Adrenal gland (tissue), 12 donors: ENCODE results near the gene USP49. TPM values are rescaled to one million over a fixed set of nuclear protein-coding genes. Genes with fewer than 3 reads are reported as not detected.

Experiments
- DNase-seq, 7 donors: peaks; one replicate each; pipeline ENCODE4 v3.0.0-alpha.2; 2019 to 2020
- H3K27ac ChIP-seq, 5 donors: fragments of 200-600 bp; sonication (generic) in 4 of 5; 1 replicate in 3 of 5; 2 replicates in 2 of 5; pipeline versions ENCODE4 v1.5.1 to v1.8.0; 2016 to 2020; ENCODE audit warnings: mild to moderate bottlenecking in 1 of 5
- H3K27me3 ChIP-seq: fragments of 200-600 bp; 2 replicates; pipeline ENCODE4 v1.8.0; 2021
- H3K36me3 ChIP-seq, 2 donors: fragments of 200-600 bp; replicated peaks in 1 of 2; 1 replicate in 1 of 2; 2 replicates in 1 of 2; pipeline versions ENCODE4 v1.5.1 to v1.8.0; 2018 to 2022
- H3K4me1 ChIP-seq, 2 donors: fragments of 200-600 bp; replicated peaks in 1 of 2; 1 replicate in 1 of 2; 2 replicates in 1 of 2; pipeline versions ENCODE4 v1.5.1 to v1.8.0; 2018 to 2021
- H3K4me3 ChIP-seq, 4 donors: fragments of 200-600 bp; sonication (generic) in 3 of 4; one replicate each; pipeline ENCODE4 v1.5.1; 2016 to 2018
- H3K9me3 ChIP-seq, 3 donors: fragments of 200-600 bp; sonication (generic) in 1 of 3; replicated peaks in 1 of 3; 1 replicate in 2 of 3; 2 replicates in 1 of 3; pipeline versions ENCODE4 v1.5.1 to v1.8.0; 2016 to 2021
- POLR2A ChIP-seq, 2 donors: fragments of 450-650 bp; IDR thresholded peaks; one replicate each; pipeline ENCODE4 v1.6.1; 2017; ENCODE audit warnings: antibody characterized with exemption in 2 of 2, mild to moderate bottlenecking in 2 of 2, moderate library complexity in 1 of 2
- WGBS, 4 donors: extraction: QIAGEN DNeasy Blood & Tissue Kit in 2 of 4; methylation state at CpG; one replicate each; pipeline versions ENCODE4 v1.1.5 to v1.1.7; 2013 to 2017; 5-methylcytosine and 5-hydroxymethylcytosine counted together
- intact Hi-C, 2 donors: fragments of 100-400 bp; cut with DNase I; formaldehyde crosslinking; loops; one replicate each; pipeline versions ENCODE4 v1.14.1 to v1.15.0; 2022 to 2023
- polyA plus RNA-seq, 3 donors: library from polyadenylated mRNA; stranded (reverse); fragments of 200-250 nt in 2 of 3; fragments of 350-450 nt in 1 of 3; fragmentation: Illumina TruSeq in 1 of 3; extraction: RNeasy Lipid Tissue Mini Kit (QIAGEN cat#74804) in 1 of 3; gene quantifications; one replicate each; pipeline ENCODE4 v1.2.3, GENCODE V29; 2013 to 2014
- total RNA-seq, 9 donors: library from RNA; depleted of rRNA in 4 of 9; stranded (reverse); fragments of >200 nt in 4 of 9; fragments of 120-200 nt in 1 of 9; fragmentation: NEBNext Ultra II Directional in 1 of 9; extraction: Animal tissue kit (Norgen Biotek cat#: 25700) in 1 of 9; gene quantifications; one replicate each; pipeline versions ENCODE4 v1.1.0 to v1.2.4, GENCODE V29; 2013 to 2023
- TF ChIP-seq, protein P1 (sequence below), 6 experiments: fragments of 450-650 bp in 4 of 6; fragments of 200-600 bp in 2 of 6; sonication (generic) in 1 of 6; IDR thresholded peaks; 1 replicate in 5 of 6; 2 replicates in 1 of 6; pipeline versions ENCODE4 v1.5.1 to v1.8.0; 2016 to 2021; ENCODE audit warnings: antibody characterized with exemption in 6 of 6, mild to moderate bottlenecking in 2 of 6, moderate library complexity in 1 of 6
- donor health status: healthy with polysubstance abuse.
- donor health status: Bipolar disorder and iron deficiency.
- donor health status: DM: yes; HTN: yes; CAD: no.
- donor health status: DM: no; HTN: no; CAD: no.
- donor health status: DM: no; HTN: no; CAD: no.
- donor health status: DM: yes; HTN: yes; CAD: no.

The USP49 gene
- total and polyA plus RNA-seq, 12 donors: 1.5 to 6.2 (median 3.4) TPM

DNA sequence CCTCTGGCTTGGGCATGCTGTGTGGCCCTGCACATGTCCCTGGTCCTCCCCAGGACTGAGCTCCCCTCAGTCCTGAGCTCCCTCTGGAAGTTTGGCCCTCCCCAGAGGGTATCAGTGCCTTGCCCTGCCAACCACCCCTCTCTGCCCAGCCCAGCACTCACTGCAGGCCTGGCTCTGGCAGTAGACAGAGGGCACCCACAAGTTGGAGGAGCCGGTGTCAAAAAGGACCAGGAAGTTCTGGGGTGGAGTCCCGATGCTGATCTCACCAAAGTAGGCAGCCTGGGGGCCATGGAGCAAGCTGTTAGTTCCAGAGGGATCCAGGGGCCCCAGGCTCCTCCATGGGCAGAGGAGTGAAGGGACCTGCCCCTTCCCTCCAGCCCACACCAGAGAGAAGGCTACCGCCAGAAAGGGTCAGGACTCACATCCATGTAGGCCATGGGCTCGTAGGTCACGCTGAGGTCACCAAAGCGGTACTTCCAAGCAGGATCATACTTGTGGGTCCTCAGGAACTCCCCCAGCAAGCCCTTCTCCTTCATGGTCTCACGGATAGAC is 150.9 kb downstream of the USP49 start:
- no peak for DNase-seq
- Histone ChIP-seq H3K9me3 (no peaks in the 10 kb centered on the region), H3K27me3 (no peaks in the 10 kb centered on the region), H3K36me3 (no peaks in the 10 kb centered on the region), H3K4me1 (no peaks in the 10 kb centered on the region), H3K27ac (no peak overlapping the region), H3K4me3 (no peak overlapping the region)
- WGBS, 4 donors: 85 to 97% (median 92%) methylated on average over 3 to 7 of the region's 7 CpGs
- no peak for TF ChIP-seq POLR2A (IDR thresholded peaks at IDR 0.05)
- TF ChIP-seq, protein P1, sequence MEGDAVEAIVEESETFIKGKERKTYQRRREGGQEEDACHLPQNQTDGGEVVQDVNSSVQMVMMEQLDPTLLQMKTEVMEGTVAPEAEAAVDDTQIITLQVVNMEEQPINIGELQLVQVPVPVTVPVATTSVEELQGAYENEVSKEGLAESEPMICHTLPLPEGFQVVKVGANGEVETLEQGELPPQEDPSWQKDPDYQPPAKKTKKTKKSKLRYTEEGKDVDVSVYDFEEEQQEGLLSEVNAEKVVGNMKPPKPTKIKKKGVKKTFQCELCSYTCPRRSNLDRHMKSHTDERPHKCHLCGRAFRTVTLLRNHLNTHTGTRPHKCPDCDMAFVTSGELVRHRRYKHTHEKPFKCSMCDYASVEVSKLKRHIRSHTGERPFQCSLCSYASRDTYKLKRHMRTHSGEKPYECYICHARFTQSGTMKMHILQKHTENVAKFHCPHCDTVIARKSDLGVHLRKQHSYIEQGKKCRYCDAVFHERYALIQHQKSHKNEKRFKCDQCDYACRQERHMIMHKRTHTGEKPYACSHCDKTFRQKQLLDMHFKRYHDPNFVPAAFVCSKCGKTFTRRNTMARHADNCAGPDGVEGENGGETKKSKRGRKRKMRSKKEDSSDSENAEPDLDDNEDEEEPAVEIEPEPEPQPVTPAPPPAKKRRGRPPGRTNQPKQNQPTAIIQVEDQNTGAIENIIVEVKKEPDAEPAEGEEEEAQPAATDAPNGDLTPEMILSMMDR (IDR thresholded peaks at IDR 0.05): no peak
- intact Hi-C loops: no loop called here

DNA sequence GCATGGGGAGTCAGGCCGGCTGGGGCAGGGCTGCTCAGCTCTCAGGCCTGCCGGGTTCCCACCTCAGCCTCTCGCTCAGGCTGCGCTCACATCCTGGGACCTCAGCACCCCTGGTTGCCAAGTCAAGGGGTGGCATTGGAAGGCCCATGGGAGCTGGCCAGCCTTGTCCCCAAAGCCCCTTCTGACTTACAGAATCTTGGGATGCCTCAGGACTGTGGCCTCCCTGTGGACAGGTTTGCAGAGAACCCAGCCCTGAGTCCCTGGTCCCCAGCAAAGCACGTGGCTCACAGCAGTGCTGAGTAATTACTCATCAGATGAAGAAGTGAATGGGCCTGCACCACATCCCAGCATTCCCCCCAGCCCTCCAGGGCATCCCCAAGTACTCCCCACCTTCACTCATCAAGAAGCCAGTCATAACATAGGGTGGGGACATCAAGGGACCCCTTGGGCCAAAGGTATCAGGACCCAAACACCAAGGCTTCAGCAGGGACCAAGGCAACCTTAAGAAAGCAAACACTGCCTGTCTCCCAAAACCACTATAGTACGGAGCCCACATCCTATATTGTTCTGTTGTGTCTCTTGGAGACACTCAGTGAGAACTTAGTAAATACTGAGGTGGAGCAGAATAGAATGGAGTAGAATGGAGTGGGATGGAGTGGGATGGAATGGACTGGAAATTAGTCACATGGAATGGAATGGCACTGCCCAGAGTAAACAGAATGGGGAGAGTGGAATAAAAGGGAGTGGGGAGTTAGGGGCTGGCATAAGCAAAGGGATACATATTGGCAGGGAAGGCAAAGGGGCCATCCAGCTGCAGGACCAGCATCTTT is 151.6 kb downstream of the USP49 start:
- WGBS, 4 donors: 88 to 95% (median 91%) methylated on average over 6 of the region's 6 CpGs
- intact Hi-C loops: no loop called here
- TF ChIP-seq POLR2A (IDR thresholded peaks at IDR 0.05): no peak
- TF ChIP-seq, protein P1 (IDR thresholded peaks at IDR 0.05): no peak

DNA sequence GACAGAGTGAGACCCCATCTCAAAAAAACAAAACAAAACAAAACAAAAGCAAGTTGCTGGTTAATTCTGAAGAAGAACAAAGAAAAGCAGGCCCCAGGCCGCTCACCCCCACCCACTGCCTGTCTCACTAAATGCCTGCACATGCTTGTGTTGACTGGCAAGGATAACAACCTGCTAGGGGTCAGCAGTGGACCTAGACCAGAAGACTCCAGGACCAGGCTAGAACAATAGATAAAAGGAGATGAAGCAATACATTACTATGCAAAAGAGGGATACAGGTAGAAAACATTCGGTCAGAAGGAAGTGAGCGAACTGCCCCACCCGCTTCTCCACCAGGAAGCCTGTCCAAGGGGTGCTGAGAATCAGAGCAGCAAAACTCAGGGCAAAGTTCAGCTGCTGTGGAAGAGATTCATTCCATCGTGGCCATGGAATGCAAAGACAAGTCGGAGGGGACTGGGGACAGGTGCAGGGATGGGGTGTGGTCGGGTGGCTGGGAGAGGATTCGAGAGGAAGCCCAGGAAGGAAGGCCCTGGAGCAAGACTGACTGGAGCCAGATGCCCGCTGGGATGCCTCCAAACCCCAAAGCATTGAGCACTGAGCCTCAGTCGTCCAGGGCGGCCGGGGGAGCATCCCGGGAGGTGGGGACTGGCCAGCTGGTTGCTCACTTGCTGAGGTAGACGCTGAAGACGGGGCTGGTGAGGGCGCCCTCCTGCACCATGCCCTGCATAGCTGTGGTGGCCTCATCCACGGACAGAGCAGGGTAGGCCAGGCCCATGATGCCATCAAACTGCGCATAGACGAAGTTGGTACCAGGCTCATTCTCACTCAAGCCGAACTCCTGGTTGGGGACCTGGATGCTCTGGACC is 153.3 kb downstream of the USP49 start:
- TF ChIP-seq, protein P1 (IDR thresholded peaks at IDR 0.05): no peak
- TF ChIP-seq POLR2A (IDR thresholded peaks at IDR 0.05): no peak
- Histone ChIP-seq H3K4me1 (no peaks in the 10 kb centered on the region), H3K27ac (no peak overlapping the region), H3K4me3 (no peak overlapping the region), H3K9me3 (no peaks in the 10 kb centered on the region), H3K27me3 (no peaks in the 10 kb centered on the region), H3K36me3 (no peaks in the 10 kb centered on the region)
- WGBS, 4 donors: 85 to 92% (median 88%) methylated on average over 12 to 20 of the region's 20 CpGs
- no peak for DNase-seq
- intact Hi-C loops: no loop called here

More for the DNA sequence above, 151.6 kb downstream of the USP49 start:
- H3K4me3 ChIP-seq: no peak overlapping the region
- no peaks in the 10 kb centered on the region for H3K27me3 ChIP-seq
- no peaks in the 10 kb centered on the region for H3K4me1 ChIP-seq
- no peaks in the 10 kb centered on the region for H3K36me3 ChIP-seq
- H3K9me3 ChIP-seq: no peaks in the 10 kb centered on the region
- no peak overlapping the region for H3K27ac ChIP-seq
- DNase-seq: no peak
